NCI-H128 (cell line): ENCODE data around the gene SIRT5.

Experiments
- DNase-seq: peaks from one replicate; lab custom pipeline; 2025; ENCODE audit not compliant: unreplicated experiment; lab: John Stamatoyannopoulos, UW

The SIRT5 gene

GRCh38 chr6:13574571-13575376 is at the start of gene SIRT5:
SIRT5 (plus strand) TSS chr6:13574601; CDS start chr6:13584111, 9,510 bp downstream.
- DNase-seq: peak; percentile 70

GRCh38 chr6:13524801-13525508 is 49.4 kb upstream of the SIRT5 start:
- no peak for DNase-seq

- DNase-seq: no peak
These were observed 48.1 kb upstream of the SIRT5 start for GRCh38 chr6:13526357-13526726.

- no peak for DNase-seq
These were observed 47.4 kb upstream of the SIRT5 start for GRCh38 chr6:13526727-13527670.

DNA sequence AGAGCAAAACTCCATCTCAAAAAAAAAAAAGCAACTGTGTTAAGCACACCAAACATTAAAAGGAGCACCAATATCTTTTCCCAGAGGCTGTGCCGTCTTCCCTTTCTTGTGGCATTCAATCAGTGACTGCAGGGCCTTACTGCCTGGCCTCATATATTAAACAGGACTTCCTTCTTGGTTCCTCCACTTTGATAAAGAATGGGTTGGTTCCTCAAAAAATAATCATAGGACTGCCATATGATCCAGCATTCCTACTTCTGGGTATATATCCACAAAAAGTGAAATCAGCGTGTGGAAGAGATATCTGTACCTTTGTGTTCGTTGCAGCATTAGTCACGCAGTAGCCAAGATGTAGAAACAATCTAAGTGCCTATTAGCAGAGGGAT is 46.7 kb upstream of the SIRT5 start:
- no peak for DNase-seq

DNA sequence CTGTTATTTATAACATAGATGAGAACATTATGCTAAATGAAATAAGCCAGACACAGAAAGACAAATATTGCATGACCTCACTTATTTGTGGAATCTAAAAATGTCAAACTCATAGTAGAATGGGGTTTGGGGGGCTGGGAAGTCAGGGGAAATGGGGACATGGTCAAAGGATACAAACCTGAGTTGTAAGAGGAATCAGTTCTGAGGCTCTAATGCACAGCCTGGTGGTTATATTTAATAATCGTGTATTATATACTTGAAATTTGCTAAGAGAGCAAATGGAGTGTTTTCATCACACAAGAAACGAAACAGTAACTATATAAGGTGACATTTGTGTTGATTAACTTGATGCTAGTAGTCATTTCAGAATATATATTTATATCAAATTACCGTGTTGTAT is 46.2 kb upstream of the SIRT5 start:
- DNase-seq: no peak

DNA sequence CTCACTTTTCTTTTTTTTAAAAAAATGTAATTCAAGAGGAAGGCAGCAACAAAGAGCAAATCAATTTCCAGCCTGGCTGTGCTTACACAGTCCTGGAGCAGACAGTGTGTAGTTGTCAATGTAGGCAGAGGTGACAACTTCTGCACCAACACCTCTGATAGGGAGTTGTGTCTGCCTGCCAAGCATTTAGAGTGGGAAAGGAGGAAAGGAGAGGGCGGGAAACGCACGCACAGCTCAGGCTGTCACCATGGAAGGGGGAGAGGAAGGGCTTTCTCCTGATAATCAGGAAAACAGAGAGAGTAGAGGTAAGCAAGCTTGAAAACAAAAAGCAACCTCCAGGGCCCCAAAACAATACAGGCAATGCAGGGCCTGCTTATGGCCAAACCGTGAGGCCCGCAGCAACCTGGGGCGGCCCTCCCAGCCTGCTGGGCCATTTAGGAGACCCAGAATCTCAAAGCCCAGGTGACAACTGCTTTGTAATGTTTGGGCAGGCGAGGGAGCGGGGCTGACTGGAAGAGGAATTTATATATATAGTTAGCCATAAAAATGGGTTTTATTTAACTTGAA is 45.5 kb upstream of the SIRT5 start:
- no peak for DNase-seq

- no peak for DNase-seq
These were observed 42.4 kb upstream of the SIRT5 start for GRCh38 chr6:13531956-13532355.

DNA sequence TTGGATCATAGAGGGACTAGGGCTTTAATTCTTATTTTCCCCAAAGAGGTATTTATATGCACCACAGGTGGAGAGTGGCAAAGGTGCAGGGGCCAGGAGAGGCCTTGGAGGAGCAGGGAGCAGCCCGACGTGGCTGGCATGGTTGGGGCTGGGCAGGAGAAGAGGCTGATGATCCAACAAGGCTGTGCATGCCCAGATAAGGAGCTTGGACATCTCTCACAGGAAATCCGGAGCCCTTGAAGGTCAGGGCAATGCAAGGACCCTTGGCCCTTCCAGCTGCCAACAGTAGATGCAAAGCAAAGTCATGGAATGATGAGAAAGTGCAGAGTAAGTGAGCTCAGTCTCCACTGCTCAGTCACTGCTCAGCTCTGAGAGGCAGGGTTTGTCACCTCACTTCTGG is 39.9 kb upstream of the SIRT5 start:
- DNase-seq: no peak

DNA sequence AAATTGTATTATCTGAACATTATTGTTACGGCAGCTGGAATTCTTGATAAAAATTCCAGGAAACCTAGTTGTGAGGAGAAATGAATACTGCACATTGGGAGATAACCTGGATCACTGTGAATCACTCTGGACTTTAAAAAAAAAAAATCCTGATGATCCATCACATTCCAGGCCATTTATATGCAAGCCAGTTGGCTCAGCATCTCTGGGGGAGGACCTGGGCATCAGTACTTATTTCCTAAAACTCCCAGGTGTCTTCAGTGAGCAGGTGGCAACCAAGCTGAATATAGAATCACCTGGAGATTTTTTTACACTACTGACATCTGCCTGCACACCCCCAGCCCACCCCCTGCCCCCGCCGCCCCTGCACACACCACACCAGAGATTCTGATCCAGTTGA is 39.1 kb upstream of the SIRT5 start:
- no peak for DNase-seq

DNA sequence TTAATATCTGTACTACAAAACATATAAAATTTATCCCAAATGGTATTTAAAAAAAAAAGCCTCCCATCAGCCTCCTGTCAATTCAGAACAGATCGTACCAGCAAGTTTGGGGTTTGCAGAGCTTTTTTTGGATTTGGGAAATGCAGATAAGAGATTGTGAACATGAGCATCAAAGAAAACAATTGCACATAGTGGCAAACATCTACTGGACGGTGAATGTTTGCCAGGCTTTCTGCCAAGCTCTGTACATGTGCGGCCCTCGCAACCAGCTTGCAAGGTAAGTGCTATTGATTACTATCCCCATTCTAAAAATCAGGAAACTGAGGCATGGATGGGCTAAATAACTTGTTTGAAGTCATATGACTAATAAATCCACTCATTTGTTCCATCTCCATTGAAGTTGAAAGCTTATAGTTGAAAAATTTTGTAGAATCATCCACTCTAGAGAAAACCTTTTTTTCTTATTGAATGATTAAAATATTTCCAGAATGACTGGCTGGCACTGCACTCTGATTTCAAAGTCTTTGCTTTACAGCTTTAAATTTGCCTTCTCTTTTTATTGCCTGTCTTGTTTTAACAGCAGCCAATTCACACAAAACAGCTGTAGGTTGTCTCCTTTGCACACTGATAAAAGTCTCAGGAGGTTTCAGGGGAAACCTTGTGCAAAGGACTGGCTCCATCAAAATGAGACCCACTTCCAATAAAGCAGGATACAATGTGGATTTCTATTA is 37.4 kb upstream of the SIRT5 start:
- no peak for DNase-seq

DNA sequence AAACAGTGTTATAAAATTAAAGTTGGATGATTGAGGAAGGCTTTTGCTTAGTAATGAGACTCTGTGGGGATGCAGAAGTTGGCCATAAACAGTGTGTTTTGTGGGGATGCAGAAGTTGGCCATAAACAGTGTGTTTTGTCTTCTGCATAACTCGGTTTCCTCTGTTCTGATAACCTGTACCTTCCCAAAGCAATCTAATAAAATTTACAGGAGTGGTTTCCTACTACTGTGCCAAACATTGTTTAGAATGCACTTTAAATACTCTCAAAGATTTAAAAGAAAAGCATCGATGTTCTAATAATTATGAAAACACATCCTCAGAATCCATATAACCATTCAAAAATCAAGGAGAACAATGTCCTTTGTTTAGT is 36.9 kb upstream of the SIRT5 start:
- no peak for DNase-seq

DNA sequence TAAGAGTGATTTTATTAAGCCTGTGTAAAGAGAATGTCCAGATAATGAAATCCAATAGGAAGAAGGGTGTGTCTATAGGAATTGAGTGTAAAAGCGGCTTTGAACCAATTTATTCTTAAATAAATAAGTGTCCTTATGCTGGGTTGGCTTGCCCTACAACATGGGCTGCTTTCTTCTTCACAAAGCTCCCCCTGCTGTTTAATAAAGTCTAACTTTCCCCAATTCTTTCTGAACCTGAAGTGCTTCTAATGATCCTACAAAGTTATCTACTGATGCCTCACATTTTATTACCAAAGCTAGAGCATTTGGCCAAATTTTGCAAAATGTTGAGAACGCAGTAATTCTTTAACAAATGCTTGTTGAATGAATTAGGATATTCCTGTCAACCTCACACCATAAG is 36.3 kb upstream of the SIRT5 start:
- DNase-seq: no peak

DNA sequence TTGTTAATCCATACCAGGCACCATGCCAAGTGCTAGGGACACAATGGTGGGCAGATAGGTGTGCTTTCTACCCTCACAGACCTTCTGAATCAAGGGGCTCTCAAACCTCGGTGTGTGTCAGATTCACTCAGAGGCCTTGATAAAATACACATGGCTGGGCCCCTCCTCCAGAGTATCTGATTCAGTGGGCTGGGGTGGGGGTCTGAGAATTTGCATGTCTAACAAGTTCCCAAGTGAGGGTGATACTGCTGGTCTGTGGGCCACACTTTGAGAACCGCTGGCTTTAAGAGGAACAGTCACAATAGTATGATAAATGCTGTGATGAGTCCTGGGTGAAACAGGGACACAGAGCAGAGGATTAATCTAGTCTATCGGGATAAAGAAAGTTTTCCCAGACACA is 35.8 kb upstream of the SIRT5 start:
- DNase-seq: no peak

- DNase-seq: no peak
These were observed 34.8 kb upstream of the SIRT5 start for GRCh38 chr6:13539572-13539971.

DNA sequence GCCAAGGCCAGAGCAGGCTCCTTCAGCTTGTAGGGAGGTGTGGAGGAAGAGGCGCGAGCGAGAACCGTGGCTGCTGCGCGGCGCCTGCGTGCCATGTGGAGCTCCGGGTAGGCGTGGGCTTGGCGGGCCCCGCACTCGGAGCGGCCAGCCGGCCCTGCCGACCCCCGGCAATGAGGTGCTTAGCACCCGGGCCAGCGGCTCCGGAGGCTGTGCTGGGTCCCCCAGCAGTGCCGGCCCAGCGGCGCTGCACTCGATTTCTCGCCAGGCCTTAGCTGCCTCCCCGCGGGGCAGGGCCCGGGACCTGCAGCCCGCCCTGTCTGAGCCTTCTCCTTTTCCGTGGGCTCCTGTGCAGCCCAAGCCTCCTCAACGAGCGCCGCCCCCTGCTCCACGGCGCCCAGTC is 32.9 kb upstream of the SIRT5 start:
- DNase-seq: no peak

- DNase-seq: no peak
These were observed 29.8 kb upstream of the SIRT5 start for GRCh38 chr6:13544454-13545186.

- no peak for DNase-seq
These were observed 28.5 kb upstream of the SIRT5 start for GRCh38 chr6:13545885-13546284.

- DNase-seq: no peak
These were observed 25.7 kb upstream of the SIRT5 start for GRCh38 chr6:13548500-13549210.
